Panc1 (cell line): Measurements from ENCODE around the gene SEC61G. TPM values are rescaled to one million over a fixed set of nuclear protein-coding genes. Genes with fewer than 3 reads are reported as not detected.
A peak's percentile ranks its signal among the peaks of the same experiment; 100 is the strongest.

Experiments
- ATAC-seq: fragments of 200-7000 bp; cut with Tn5 transposase; 2 replicates; pipeline ENCODE4 v1.9.1; 2020; ENCODE audit warnings: mild to moderate bottlenecking, moderate library complexity
- BruUV-seq: library from RNA; stranded (reverse); fragments of 400-500 nt; replicated peaks from 2 replicates; lab custom pipeline; 2021; lab: Mats Ljungman, UMichigan
- CTCF ChIA-PET: fragments of 300-600 bp; sonication (Branson Sonifier 250); formaldehyde crosslinking; loops from one replicate; lab custom pipeline; 2022; ENCODE audit warnings: antibody characterized with exemption; lab: Charles Lee
- POLR2A ChIA-PET: fragments of 300-600 bp; sonication (Branson Sonifier 250); formaldehyde crosslinking; loops from one replicate; lab custom pipeline; 2022; ENCODE audit warnings: antibody characterized with exemption; lab: Charles Lee
- DNase-seq: peaks from one replicate; pipeline ENCODE4 v3.0.0-alpha.2; 2010; ENCODE audit warnings: low read depth, low spot score
- H3K27ac ChIP-seq: 2 replicates; pipeline ENCODE4 v1.5.1; 2011; ENCODE audit warnings: mild to moderate bottlenecking, low read length, inconsistent platforms
- H3K27me3 ChIP-seq: fragments of 200-500 bp; sonication (Bioruptor generic); 2 replicates; pipeline ENCODE4 v1.6.0; 2014; ENCODE audit warnings: low read length, inconsistent platforms; ENCODE audit not compliant: control insufficient read depth, insufficient read depth
- H3K36me3 ChIP-seq: fragments of 200-500 bp; sonication (Bioruptor generic); 2 replicates; pipeline ENCODE4 v1.5.1; 2014; ENCODE audit warnings: inconsistent platforms, mild to moderate bottlenecking, low read length, moderate library complexity; ENCODE audit not compliant: control insufficient read depth, insufficient read depth
- H3K4me1 ChIP-seq: 2 replicates; pipeline ENCODE4 v1.5.1; 2011; ENCODE audit warnings: inconsistent platforms, mild to moderate bottlenecking, low read length, moderate library complexity; ENCODE audit not compliant: control insufficient read depth, insufficient read depth
- H3K4me3 ChIP-seq, 2 experiments: 2 replicates each; pipeline ENCODE4 v1.5.1; 2011 to 2012; ENCODE audit warnings: low read depth in 2 of 2, low read length in 2 of 2, mild to moderate bottlenecking in 2 of 2, inconsistent platforms in 1 of 2, moderate library complexity in 1 of 2
- H3K9me3 ChIP-seq: fragments of 200-500 bp; sonication (Bioruptor generic); 2 replicates; pipeline ENCODE4 v1.5.1; 2014; ENCODE audit warnings: low read depth, mild to moderate bottlenecking, inconsistent platforms, low read length, moderate library complexity; ENCODE audit not compliant: control insufficient read depth, insufficient read depth
- CTCF ChIP-seq: fragments of 450-650 bp; IDR thresholded peaks from 2 replicates; pipeline ENCODE4 v1.5.1; 2017; ENCODE audit warnings: mild to moderate bottlenecking
- POLR2AphosphoS5 ChIP-seq: IDR thresholded peaks from 2 replicates; pipeline ENCODE4 v1.6.1; 2012; ENCODE audit warnings: mild to moderate bottlenecking, low read depth, low read length, moderate library complexity
- SIN3A ChIP-seq: IDR thresholded peaks from 2 replicates; pipeline ENCODE4 v1.6.1; 2012; ENCODE audit warnings: low read depth, mild to moderate bottlenecking, low read length, moderate library complexity, borderline replicate concordance; ENCODE audit not compliant: insufficient read depth
- TCF7L2 ChIP-seq: IDR thresholded peaks from 2 replicates; pipeline ENCODE4 v1.6.1; 2011; ENCODE audit warnings: mild to moderate bottlenecking, low read depth, low read length, inconsistent platforms
- in situ Hi-C: cut with HindIII; loops from 2 replicates; pipeline ENCODE4 v1.10.0; 2016; ENCODE audit warnings: low sequenced_read_pairs, low pct_unique_long_range_greater_than_20kb
- intact Hi-C: fragments of 100-400 bp; cut with micrococcal nuclease; formaldehyde crosslinking; loops from one replicate; pipeline ENCODE4 v1.10.0; 2022; ENCODE audit not compliant: unreplicated experiment
- total RNA-seq: library from RNA; stranded (reverse); gene quantifications from one replicate; pipeline ENCODE4 v1.2.1, GENCODE V29; 2021; ENCODE audit not compliant: unreplicated experiment
- TF ChIP-seq, protein P1 (sequence below), 2 experiments: IDR thresholded peaks; 2 replicates each; pipeline ENCODE4 v1.6.1; 2011 to 2012; ENCODE audit warnings: low read depth in 2 of 2, control low read depth in 1 of 2, low read length in 1 of 2, mild to moderate bottlenecking in 1 of 2, moderate library complexity in 1 of 2; ENCODE audit not compliant: insufficient read depth in 1 of 2

SEC61G gene
- total RNA-seq, 1 experiment from 2014 or later = 197 TPM

- TF ChIP-seq POLR2AphosphoS5 (no peak), CTCF (no peak), SIN3A (no peak), TCF7L2 (no peak)
- TF ChIP-seq, protein P1, sequence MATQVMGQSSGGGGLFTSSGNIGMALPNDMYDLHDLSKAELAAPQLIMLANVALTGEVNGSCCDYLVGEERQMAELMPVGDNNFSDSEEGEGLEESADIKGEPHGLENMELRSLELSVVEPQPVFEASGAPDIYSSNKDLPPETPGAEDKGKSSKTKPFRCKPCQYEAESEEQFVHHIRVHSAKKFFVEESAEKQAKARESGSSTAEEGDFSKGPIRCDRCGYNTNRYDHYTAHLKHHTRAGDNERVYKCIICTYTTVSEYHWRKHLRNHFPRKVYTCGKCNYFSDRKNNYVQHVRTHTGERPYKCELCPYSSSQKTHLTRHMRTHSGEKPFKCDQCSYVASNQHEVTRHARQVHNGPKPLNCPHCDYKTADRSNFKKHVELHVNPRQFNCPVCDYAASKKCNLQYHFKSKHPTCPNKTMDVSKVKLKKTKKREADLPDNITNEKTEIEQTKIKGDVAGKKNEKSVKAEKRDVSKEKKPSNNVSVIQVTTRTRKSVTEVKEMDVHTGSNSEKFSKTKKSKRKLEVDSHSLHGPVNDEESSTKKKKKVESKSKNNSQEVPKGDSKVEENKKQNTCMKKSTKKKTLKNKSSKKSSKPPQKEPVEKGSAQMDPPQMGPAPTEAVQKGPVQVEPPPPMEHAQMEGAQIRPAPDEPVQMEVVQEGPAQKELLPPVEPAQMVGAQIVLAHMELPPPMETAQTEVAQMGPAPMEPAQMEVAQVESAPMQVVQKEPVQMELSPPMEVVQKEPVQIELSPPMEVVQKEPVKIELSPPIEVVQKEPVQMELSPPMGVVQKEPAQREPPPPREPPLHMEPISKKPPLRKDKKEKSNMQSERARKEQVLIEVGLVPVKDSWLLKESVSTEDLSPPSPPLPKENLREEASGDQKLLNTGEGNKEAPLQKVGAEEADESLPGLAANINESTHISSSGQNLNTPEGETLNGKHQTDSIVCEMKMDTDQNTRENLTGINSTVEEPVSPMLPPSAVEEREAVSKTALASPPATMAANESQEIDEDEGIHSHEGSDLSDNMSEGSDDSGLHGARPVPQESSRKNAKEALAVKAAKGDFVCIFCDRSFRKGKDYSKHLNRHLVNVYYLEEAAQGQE (IDR thresholded peaks at IDR 0.05; ENCODE audit: insufficient read depth in 1 of 2, low read depth in 2 of 2, low read length in 1 of 2) = no peak
- no peaks in the 10 kb centered on the region for H3K4me1 ChIP-seq
- no peaks in the 10 kb centered on the region for H3K36me3 ChIP-seq
- H3K27ac ChIP-seq = no peak overlapping the region
- H3K4me3 ChIP-seq = peak overlapping the region; percentile 0 to 7; a peak in 1 of 4 replicates
- no TSS peak for BruUV-seq
- in situ Hi-C loops (no loop called here), intact Hi-C loops (no loop called here)
- no peaks in the 10 kb centered on the region for H3K9me3 ChIP-seq
- POLR2A ChIA-PET = no interaction called here
- ATAC-seq = no peak
- CTCF ChIA-PET = interaction anchor here (0.7 kb wide), 1 partner anchor 529 kb away, joined by 3 read pairs; no protein-coding TSS in a partner anchor
- H3K27me3 ChIP-seq = peaks cover 22% of the 10 kb centered on the region
- no peak for DNase-seq
Observed at GRCh38 chr7:54725255-54725654, 33.8 kb downstream of the SEC61G start.

DNA sequence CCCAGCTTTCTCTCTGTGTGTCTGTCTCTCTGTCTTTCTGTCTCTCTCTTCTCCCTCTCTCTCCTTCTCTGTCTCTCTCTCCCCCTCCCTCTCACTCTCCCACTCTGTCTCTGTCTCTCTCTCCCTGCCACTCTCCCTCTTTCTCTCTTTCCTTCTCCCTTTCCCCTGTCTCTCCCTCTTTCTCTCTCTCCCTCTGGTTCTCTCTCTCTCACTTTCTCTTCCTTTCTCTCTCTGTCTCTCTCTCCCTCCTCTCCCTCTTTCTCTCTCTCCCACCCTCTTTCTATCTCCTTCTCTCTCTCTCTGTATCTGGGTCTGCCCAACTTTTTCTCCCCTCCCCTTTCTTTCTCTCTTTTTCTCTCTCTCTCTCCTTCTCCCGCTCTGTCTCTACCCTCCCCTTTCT lies 36.5 kb downstream of the SEC61G start:
- Histone ChIP-seq H3K4me3 (no peak overlapping the region), H3K9me3 (no peaks in the 10 kb centered on the region), H3K36me3 (no peaks in the 10 kb centered on the region), H3K27ac (no peak overlapping the region), H3K4me1 (no peaks in the 10 kb centered on the region), H3K27me3 (peaks cover 22% of the 10 kb centered on the region)
- in situ Hi-C loops = no loop called here
- intact Hi-C loops = no loop called here
- POLR2A ChIA-PET = no interaction called here
- TF ChIP-seq TCF7L2 (no peak), CTCF (no peak), SIN3A (no peak), POLR2AphosphoS5 (no peak)
- TF ChIP-seq, protein P1 (IDR thresholded peaks at IDR 0.05; ENCODE audit: insufficient read depth in 1 of 2, low read depth in 2 of 2, low read length in 1 of 2) = no peak
- ATAC-seq (peak; percentile 53), DNase-seq (no peak)
- no TSS peak for BruUV-seq
- CTCF ChIA-PET = no interaction called here
